T-helper 1 cell treated with Interleukin-12 subunit alpha and Interleukin-12 subunit beta and Interleukin-4 antibody, amounts not matched to agents 30 ng/mL and 1 ng/mL, for 36 hours (primary cell): ENCODE measurements around the gene SLN. TPM values are rescaled to one million over a fixed set of nuclear protein-coding genes. Genes with fewer than 3 reads are reported as not detected.
"Not testable (repeated sequence)": the region's sequence is repeated elsewhere in the genome, so short reads cannot be mapped to it uniquely, and the experiment has no call there.

ENCODE experiments used
- intact Hi-C: fragments of 100-400 bp; cut with micrococcal nuclease; formaldehyde crosslinking; loops from one replicate; pipeline ENCODE4 v1.15.1; 2024
- total RNA-seq: library from RNA; stranded (reverse); gene quantifications from 2 replicates; pipeline ENCODE4 v1.2.3, GENCODE V29; 2022

SLN gene
- not detected in 2 replicates for total RNA-seq

GRCh38 chr11:107711861-107712755, at the start of gene SLN:
SLN (minus strand) TSS chr11:107712056.
- intact Hi-C loops = no loop called here

GRCh38 chr11:107758719-107759355, 47.0 kb upstream of the SLN start:
- intact Hi-C loops = not testable (repeated sequence)

- intact Hi-C loops = no loop called here
Observed at GRCh38 chr11:107757661-107758060, 45.8 kb upstream of the SLN start.

- intact Hi-C loops = no loop called here
Observed at GRCh38 chr11:107756553-107756952, 44.7 kb upstream of the SLN start.

- intact Hi-C loops = no loop called here
Observed at GRCh38 chr11:107752949-107753822, 41.3 kb upstream of the SLN start.

- intact Hi-C loops = no loop called here
Observed at GRCh38 chr11:107752508-107752907, 40.7 kb upstream of the SLN start.

GRCh38 chr11:107751082-107751481, 39.2 kb upstream of the SLN start:
- intact Hi-C loops = no loop called here

- intact Hi-C loops = no loop called here
Observed at GRCh38 chr11:107750313-107750712, 38.5 kb upstream of the SLN start.

GRCh38 chr11:107747622-107748021, 35.8 kb upstream of the SLN start:
- intact Hi-C loops = no loop called here

GRCh38 chr11:107744736-107745135, 32.9 kb upstream of the SLN start:
- intact Hi-C loops = no loop called here

GRCh38 chr11:107743191-107743590, 31.3 kb upstream of the SLN start:
- intact Hi-C loops = no loop called here

- intact Hi-C loops = loop anchor here (1.0 kb wide), 4 partner anchors 30 to 914 kb away; no protein-coding TSS in a partner anchor
Observed at GRCh38 chr11:107741044-107741823, 29.4 kb upstream of the SLN start.

GRCh38 chr11:107740271-107740670, 28.4 kb upstream of the SLN start:
- intact Hi-C loops = no loop called here

- intact Hi-C loops = no loop called here
Observed at GRCh38 chr11:107736546-107736945, 24.7 kb upstream of the SLN start.

- intact Hi-C loops = no loop called here
Observed at GRCh38 chr11:107733518-107733917, 21.7 kb upstream of the SLN start.

- intact Hi-C loops = no loop called here
Observed at GRCh38 chr11:107732689-107733051, 20.8 kb upstream of the SLN start.

GRCh38 chr11:107731941-107732688, 20.3 kb upstream of the SLN start:
- intact Hi-C loops = no loop called here

- intact Hi-C loops = no loop called here
Observed at GRCh38 chr11:107722662-107723061, 10.8 kb upstream of the SLN start.

- intact Hi-C loops = no loop called here
Observed at GRCh38 chr11:107721207-107721606, 9.4 kb upstream of the SLN start.

GRCh38 chr11:107720303-107720774, 8.5 kb upstream of the SLN start:
- intact Hi-C loops = no loop called here
